ENCODE data around the gene GIMAP8. TPM values are rescaled to one million over a fixed set of nuclear protein-coding genes. Genes with fewer than 3 reads are reported as not detected.

GIMAP8 gene
- total RNA-seq, 1 donor from 2014 or later, result 28.3 TPM

DNA sequence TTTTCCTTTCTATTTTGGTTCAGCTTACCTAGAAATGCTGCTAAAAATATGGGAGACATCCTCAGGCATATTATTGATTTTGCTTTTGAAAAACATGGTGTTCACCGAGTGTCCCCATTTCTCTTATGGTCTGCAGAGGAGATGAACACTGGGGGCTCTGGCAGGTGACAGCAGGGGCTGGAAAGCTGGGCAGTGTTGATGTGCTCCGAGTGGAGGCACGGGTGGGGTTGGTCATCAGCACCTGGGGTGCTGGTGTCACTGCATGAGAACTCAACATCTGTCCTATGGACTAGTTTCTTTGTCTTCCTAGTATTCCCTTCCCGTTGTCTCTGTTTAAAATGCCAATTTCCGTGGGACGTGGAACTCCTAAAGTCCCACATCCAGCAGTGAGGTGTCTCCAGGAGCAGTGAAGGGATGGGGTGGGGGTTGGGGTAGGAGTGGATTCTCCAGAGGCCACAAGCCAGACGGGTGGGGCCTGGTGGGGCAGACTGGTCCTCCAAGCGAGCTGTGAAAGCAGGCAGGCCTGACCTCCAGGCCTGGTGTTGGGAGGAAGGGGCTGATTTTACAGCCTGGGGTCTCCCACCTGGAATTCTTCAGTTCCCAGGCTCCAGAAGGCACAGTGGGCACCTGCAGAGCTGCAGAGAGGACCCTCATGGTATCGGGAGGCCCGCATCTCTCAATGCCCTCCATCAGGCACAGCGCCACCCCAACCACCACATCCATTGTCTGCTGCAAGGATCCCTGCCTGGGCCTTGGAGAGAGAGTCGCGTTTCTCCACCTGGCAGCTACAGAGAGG lies 46.9 kb upstream of the GIMAP8 start:
- peak in 1 of 2 donors; percentile 58 for DNase-seq (ENCODE audit: low spot score in 2 of 2)
- Histone ChIP-seq H3K4me1 (peaks cover 2 to 15% of the 10 kb centered on the region in 2 donors), H3K27me3 (no peaks in the 10 kb centered on the region), H3K27ac (peak overlapping the region; percentile 92 to 97), H3K9me3 (no peaks in the 10 kb centered on the region), H3K4me3 (no peak overlapping the region), H3K36me3 (no peaks in the 10 kb centered on the region)
- intact Hi-C loops (cut with DNase I), result loop anchor here (2.0 to 10.0 kb wide), 3 partner anchors 35 to 779 kb away; partner anchors contain the start of genes ATP6V0E2 and REPIN1
- TF ChIP-seq CTCF (IDR thresholded peaks at IDR 0.05), result no peak

DNA sequence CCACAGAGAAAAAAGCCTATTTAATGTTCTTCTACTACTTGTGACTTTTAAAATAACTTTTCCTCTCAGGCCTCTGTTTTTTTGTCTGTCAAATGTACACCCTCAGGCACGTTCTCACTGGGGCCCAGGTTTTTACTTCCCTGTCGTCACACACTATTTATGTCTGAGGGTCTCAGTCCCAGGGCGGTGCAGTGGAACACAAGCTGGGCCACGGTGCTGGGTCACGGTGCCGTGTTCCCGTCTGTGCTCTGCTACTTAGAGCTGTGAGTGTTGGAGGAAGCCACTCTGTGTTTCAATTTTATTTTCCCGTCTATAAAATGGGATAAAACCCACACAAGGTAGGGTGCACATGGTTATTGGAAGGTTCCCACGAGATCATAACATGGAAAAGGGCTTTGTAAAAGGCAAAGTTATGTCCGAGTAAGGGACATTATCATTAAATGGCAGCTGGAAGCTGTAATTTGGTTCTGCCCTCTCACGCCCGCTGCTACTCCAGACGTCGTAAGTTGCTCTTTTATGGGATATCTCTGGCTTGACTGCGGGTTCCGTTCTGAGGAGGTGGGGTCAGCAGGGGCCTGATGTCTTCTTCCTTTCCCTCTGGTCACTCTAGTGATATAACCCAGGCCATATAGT lies 46.1 kb upstream of the GIMAP8 start:
- TF ChIP-seq CTCF (IDR thresholded peaks at IDR 0.05), result no peak
- intact Hi-C loops (cut with DNase I), result loop anchor here (2.0 to 10.0 kb wide), 3 partner anchors 35 to 779 kb away; partner anchors contain the start of genes ATP6V0E2 and REPIN1
- Histone ChIP-seq H3K4me3 (peak overlapping the region; percentile 78 to 89), H3K36me3 (no peaks in the 10 kb centered on the region), H3K27ac (peak overlapping the region; percentile 92 to 97), H3K27me3 (no peaks in the 10 kb centered on the region), H3K4me1 (peaks cover 2 to 15% of the 10 kb centered on the region in 2 donors), H3K9me3 (no peaks in the 10 kb centered on the region)
- DNase-seq (ENCODE audit: low spot score in 2 of 2), result peak in 1 of 2 donors; percentile 62

DNA sequence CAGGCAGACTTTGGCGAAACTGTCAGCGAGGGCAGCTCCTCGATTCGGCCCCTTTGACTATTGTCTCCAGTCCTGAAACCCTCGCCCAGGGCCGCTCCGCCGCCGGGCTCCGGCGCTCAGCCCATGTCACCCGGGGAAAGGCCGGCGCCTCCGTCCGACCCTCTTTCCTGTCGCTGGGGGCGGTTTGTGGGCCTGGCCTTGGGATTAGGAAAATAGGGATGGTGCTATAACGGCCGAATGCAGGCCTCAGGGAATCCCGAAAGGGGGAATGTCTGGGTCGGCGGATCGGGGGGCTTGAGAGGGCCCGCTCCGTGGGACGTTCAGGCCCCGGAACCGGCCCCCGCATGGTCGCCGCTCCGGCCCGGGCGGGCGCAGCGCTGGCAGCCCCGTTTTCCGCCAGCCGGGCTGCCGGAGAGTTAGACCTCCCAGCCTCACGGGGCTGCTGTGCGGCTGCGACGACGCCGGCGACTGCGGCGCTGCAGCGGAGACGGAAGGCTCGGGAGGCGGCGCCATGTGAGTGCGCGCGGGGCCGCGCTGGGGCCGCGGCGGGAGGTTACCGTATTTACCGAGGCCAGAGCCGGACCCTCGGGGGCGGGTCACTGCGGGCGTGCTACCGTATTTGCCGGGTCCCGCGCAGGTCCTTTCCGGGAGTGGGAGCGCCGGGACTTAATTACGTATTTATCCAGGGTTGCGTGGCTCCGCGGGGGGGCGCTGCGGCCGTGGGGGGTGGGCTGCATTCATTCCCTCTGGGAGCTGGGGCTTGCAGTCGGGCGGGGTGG lies 45.4 kb upstream of the GIMAP8 start:
- peak overlapping the region; percentile 78 to 89 for H3K4me3 ChIP-seq
- peak; percentile 61 to 92 for DNase-seq (ENCODE audit: low spot score in 2 of 2)
- H3K27ac ChIP-seq, result peak overlapping the region; percentile 92 to 97
- TF ChIP-seq CTCF (IDR thresholded peaks at IDR 0.05), result peak in 2 of 3 experiments; percentile 6 to 25
- H3K4me1 ChIP-seq, result peaks cover 2 to 15% of the 10 kb centered on the region in 2 donors
- H3K27me3 ChIP-seq, result no peaks in the 10 kb centered on the region
- no peaks in the 10 kb centered on the region for H3K36me3 ChIP-seq
- no peaks in the 10 kb centered on the region for H3K9me3 ChIP-seq
- intact Hi-C loops (cut with DNase I), result loop anchor here (1.0 to 10.0 kb wide), 7 partner anchors 26 to 780 kb away; partner anchors contain the start of genes ATP6V0E2, RARRES2, REPIN1 and ZNF467

DNA sequence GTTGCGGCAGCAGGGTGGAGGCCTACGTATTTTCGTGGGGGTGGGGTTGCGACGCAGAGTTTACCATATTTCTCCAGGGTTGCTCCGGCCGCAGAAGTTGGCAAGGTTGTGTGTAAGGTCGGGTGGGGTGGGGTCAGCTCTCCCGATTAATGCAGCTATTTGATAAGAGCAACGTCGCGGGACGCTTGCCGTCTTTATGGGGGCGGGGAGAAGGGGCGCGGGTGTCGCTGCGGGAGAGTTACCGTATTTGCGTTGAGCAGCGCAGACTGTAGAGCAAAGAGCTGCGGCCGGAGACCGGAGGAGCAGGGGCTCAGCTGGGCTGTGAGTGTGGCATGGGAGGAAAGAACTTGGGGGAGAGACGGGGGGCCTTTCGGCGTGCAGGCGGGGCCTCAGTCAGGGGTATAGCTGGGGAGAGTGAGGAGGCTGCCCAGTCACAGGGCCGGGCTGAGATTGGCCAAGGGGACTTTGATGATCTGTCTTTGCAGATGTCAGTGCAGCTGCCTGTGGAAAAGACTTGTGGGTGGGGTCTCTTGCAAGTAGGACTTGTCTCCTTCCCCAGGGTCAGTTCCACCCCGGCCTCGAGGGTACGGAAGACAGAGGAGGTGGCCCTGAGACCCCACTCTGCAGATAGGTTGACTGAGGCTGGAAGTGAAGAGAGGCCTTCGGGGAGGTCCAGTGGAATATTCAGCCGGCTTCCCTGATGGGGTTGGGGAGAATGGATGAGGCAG lies 44.7 kb upstream of the GIMAP8 start:
- peak overlapping the region; percentile 78 to 89 for H3K4me3 ChIP-seq
- peak overlapping the region; percentile 92 to 97 for H3K27ac ChIP-seq
- no peaks in the 10 kb centered on the region for H3K27me3 ChIP-seq
- H3K9me3 ChIP-seq, result no peaks in the 10 kb centered on the region
- intact Hi-C loops (cut with DNase I), result loop anchor here (1.0 to 10.0 kb wide), 7 partner anchors 26 to 781 kb away; partner anchors contain the start of genes ATP6V0E2, RARRES2, REPIN1 and ZNF467
- DNase-seq (ENCODE audit: low spot score in 2 of 2), result peak in 1 of 2 donors; percentile 78
- H3K4me1 ChIP-seq, result peaks cover 2 to 15% of the 10 kb centered on the region in 2 donors
- no peak for TF ChIP-seq CTCF (IDR thresholded peaks at IDR 0.05)
- H3K36me3 ChIP-seq, result no peaks in the 10 kb centered on the region

DNA sequence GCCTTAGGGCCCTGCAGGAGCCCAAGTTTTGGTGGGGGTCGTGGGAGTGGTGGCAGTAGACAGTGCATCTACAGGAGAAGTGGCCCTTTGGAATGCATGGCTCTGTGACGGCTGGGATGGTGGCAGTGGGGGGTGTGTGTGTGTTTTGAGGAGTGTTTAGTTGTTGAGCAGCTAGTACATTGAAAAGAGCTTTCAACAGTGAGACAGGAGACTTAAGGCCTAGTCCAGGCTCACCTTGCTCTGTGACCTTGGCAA lies 44.2 kb upstream of the GIMAP8 start:
- Histone ChIP-seq H3K9me3 (no peaks in the 10 kb centered on the region), H3K27me3 (no peaks in the 10 kb centered on the region), H3K36me3 (no peaks in the 10 kb centered on the region), H3K4me3 (peak overlapping the region; percentile 78 to 89), H3K27ac (peak overlapping the region; percentile 92 to 97), H3K4me1 (peaks cover 2 to 15% of the 10 kb centered on the region in 2 donors)
- no peak for DNase-seq (ENCODE audit: low spot score in 2 of 2)
- no peak for TF ChIP-seq CTCF (IDR thresholded peaks at IDR 0.05)
- intact Hi-C loops (cut with DNase I), result loop anchor here (5.0 to 10.0 kb wide), 5 partner anchors 64 to 781 kb away; partner anchors contain the start of genes ATP6V0E2, RARRES2, ZNF467 and ZNF862
